ENCODE measurements around the gene LILRA6.
"Not testable (repeated sequence)": the region's sequence is repeated elsewhere in the genome, so short reads cannot be mapped to it uniquely, and the experiment has no call there.

The LILRA6 gene

DNA sequence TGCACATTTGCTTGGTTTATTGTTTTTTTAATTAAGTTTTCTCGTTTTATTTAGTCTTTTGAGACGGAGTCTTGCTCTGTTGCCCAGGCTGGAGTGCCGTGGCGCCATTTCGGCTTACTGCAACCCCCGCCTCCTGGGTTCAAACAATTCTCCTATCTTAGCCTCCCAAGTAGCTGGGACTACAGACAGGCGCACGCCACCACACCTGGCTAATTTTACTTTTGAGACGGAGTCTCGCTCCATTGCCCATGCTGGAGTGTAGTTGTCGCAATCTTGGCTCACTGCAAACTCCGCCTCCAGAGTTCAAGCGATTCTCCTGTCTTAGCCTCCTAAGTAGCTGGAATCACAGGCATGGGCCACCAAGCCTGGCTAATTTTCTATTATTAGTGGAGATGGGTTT, 40.6 kb downstream of the LILRA6 start:
- TF ChIP-seq, protein P1, sequence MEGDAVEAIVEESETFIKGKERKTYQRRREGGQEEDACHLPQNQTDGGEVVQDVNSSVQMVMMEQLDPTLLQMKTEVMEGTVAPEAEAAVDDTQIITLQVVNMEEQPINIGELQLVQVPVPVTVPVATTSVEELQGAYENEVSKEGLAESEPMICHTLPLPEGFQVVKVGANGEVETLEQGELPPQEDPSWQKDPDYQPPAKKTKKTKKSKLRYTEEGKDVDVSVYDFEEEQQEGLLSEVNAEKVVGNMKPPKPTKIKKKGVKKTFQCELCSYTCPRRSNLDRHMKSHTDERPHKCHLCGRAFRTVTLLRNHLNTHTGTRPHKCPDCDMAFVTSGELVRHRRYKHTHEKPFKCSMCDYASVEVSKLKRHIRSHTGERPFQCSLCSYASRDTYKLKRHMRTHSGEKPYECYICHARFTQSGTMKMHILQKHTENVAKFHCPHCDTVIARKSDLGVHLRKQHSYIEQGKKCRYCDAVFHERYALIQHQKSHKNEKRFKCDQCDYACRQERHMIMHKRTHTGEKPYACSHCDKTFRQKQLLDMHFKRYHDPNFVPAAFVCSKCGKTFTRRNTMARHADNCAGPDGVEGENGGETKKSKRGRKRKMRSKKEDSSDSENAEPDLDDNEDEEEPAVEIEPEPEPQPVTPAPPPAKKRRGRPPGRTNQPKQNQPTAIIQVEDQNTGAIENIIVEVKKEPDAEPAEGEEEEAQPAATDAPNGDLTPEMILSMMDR (IDR thresholded peaks at IDR 0.05) = no peak
- Mint-ChIP-seq H3K9me3 (no peaks in the 10 kb centered on the region), H3K36me3 (ENCODE audit: low read depth) (peaks cover 66% of the 10 kb centered on the region), H3K27ac (peak overlapping the region; percentile 100), H3K4me3 (peak overlapping the region; percentile 94), H3K27me3 (ENCODE audit: low read depth, poor library complexity) (peaks cover 8% of the 10 kb centered on the region), H3K4me1 (peaks cover 66% of the 10 kb centered on the region)
- no peak for DNase-seq

DNA sequence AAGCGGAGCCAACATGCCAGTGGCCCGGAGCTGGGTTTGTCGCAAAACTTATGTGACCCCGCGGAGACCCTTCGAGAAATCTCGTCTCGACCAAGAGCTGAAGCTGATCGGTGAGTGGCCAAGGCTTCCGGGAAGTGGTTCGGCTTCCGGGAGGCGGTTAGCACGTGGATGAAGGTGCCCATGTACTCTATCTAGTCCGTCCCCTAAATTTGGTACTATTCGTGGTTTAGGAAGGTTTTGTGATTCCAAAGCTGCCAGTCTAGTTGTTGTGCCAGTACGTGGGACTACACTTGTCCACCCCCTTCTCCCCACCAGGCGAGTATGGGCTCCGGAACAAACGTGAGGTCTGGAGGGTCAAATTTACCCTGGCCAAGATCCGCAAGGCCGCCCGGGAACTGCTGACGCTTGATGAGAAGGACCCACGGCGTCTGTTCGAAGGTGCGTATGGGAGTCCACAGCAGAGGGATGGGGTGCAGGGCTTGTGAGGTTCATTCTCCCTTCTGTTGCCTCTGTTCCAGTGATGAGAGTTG, 41.4 kb downstream of the LILRA6 start:
- DNase-seq = no peak
- H3K27me3 Mint-ChIP-seq (ENCODE audit: low read depth, poor library complexity) = peaks cover 8% of the 10 kb centered on the region
- no peaks in the 10 kb centered on the region for H3K9me3 Mint-ChIP-seq
- H3K36me3 Mint-ChIP-seq (ENCODE audit: low read depth) = peaks cover 63% of the 10 kb centered on the region
- peak overlapping the region; percentile 100 for H3K27ac Mint-ChIP-seq
- peaks cover 60% of the 10 kb centered on the region for H3K4me1 Mint-ChIP-seq
- peak overlapping the region; percentile 94 for H3K4me3 Mint-ChIP-seq
- TF ChIP-seq, protein P1 (IDR thresholded peaks at IDR 0.05) = no peak

DNA sequence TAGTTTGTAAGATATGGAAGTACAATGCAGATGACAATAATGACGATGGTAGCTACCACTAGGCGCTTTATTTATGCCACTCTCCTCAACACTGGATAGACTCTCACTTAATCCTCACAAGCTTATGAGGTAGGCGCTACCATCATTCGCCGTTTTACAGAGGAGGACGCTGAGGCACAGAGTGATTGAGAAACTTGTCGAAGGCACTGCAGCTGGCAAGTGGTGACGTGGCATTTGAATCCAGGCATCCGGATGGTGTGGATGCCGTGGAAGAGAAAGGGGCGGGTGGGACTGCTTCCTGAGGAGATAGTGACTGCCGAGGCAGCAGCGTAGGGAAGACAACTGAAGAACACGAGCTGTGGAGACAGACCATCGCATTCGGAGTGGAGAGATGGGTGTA, 43.2 kb downstream of the LILRA6 start:
- no peak for DNase-seq
- Mint-ChIP-seq H3K4me1 (peaks cover 43% of the 10 kb centered on the region), H3K36me3 (ENCODE audit: low read depth) (peaks cover 59% of the 10 kb centered on the region), H3K27ac (peak overlapping the region; percentile 98), H3K4me3 (peak overlapping the region; percentile 77), H3K27me3 (ENCODE audit: low read depth, poor library complexity) (peaks cover 5% of the 10 kb centered on the region), H3K9me3 (no peaks in the 10 kb centered on the region)
- TF ChIP-seq, protein P1 (IDR thresholded peaks at IDR 0.05) = no peak

- peaks cover 37% of the 10 kb centered on the region for H3K4me1 Mint-ChIP-seq
Observed at GRCh38 chr19:54197121-54197520, 45.5 kb downstream of the LILRA6 start.

GRCh38 chr19:54196536-54196935, 46.1 kb downstream of the LILRA6 start:
- Mint-ChIP-seq H3K4me3 (no peak overlapping the region), H3K36me3 (ENCODE audit: low read depth) (peaks cover 46% of the 10 kb centered on the region), H3K27me3 (ENCODE audit: low read depth, poor library complexity) (peaks cover 7% of the 10 kb centered on the region), H3K4me1 (peaks cover 37% of the 10 kb centered on the region), H3K27ac (peak overlapping the region; percentile 79), H3K9me3 (no peaks in the 10 kb centered on the region)
- DNase-seq = no peak
- TF ChIP-seq, protein P1 (IDR thresholded peaks at IDR 0.05) = no peak

More at GRCh38 chr19:54197121-54197520, 45.5 kb downstream of the LILRA6 start:
- Mint-ChIP-seq H3K36me3 (ENCODE audit: low read depth) (peaks cover 52% of the 10 kb centered on the region), H3K4me3 (no peak overlapping the region), H3K27me3 (ENCODE audit: low read depth, poor library complexity) (peaks cover 5% of the 10 kb centered on the region), H3K27ac (peak overlapping the region; percentile 31), H3K9me3 (no peaks in the 10 kb centered on the region)
- no peak for DNase-seq
- TF ChIP-seq, protein P1 (IDR thresholded peaks at IDR 0.05) = no peak

- H3K4me3 Mint-ChIP-seq; H3K27ac Mint-ChIP-seq; H3K27me3 Mint-ChIP-seq (ENCODE audit: low read depth, poor library complexity); DNase-seq; H3K9me3 Mint-ChIP-seq: not testable (repeated sequence)
- peaks cover 38% of the 10 kb centered on the region for H3K36me3 Mint-ChIP-seq (ENCODE audit: low read depth)
- H3K4me1 Mint-ChIP-seq = peaks cover 28% of the 10 kb centered on the region
Observed at GRCh38 chr19:54194463-54194862, 48.1 kb downstream of the LILRA6 start.

Data from nephron progenitor cell (in vitro differentiated cells).